HG03175 (cell line): ENCODE measurements around the gene DNAJB8.

Source experiments
- ATAC-seq: cut with Tn5 transposase; IDR thresholded peaks from one replicate; pipeline ENCODE4 v1.9.1; 2021; ENCODE audit warnings: mild to moderate bottlenecking, moderate library complexity; ENCODE audit not compliant: unreplicated experiment

DNAJB8 gene

DNA sequence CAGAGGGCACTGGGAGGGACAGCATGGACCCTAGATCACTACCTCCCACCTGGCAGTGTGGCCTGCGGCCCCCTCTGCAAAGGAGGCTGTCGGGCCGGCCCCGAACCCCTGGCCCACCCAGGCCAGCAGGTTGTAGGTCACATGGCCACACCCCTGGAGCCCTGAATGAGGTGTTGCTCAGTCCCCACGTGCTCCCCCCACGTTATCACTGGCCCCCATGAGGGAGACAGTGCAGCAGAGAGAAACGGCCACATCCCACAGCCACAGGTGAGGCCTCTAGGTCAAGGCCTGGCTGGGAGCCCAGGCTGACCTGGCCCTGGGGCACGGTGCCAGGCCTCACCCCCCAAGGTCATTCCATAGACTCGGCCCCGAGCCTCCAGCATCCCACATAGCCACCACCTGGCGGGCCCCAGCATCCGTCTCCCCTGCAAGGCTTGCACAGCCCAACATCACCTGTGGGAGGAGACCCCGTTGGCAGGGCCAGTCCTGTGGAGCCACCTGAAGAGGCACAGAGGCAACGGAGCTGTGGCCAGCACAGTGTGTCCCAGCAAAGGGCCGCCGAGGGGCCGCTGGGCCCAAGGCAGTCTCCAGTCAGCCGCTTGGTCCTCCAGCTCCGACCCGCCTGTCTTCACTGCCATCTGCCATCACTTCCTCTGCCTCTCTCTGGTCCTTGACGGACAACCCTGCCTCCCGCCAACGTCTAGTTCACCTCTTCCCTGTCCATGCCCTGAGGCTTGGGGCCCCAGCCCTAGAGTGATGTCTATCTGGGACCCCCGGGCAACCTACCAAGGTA is 53.1 kb downstream of the DNAJB8 start:
- ATAC-seq: no peak

DNA sequence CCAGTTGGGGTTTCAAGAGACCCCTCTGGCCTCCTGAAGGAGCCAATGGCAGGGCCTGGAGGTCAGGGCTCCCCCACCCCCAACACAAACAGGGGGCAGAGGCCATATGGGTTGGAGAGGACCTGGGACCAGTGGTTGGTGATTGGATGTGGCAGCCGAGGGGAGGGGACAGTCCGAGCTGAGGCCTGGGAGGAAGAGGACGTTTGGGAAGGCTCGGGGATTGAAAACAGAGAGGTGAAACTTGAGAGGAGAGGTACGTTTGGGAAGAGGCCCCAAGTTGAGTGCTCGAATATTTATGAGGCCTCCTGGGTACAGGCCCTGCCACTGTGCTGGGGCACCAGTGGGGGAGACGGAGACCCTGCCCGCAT is 53.7 kb downstream of the DNAJB8 start:
- ATAC-seq: no peak
